HG03521 (cell line): ENCODE data around the gene COL6A6.

Source experiments
- ATAC-seq: cut with Tn5 transposase; IDR thresholded peaks from one replicate; pipeline ENCODE4 v1.9.1; 2021; ENCODE audit warnings: mild to moderate bottlenecking, moderate library complexity; ENCODE audit not compliant: unreplicated experiment

COL6A6 gene, protein sequence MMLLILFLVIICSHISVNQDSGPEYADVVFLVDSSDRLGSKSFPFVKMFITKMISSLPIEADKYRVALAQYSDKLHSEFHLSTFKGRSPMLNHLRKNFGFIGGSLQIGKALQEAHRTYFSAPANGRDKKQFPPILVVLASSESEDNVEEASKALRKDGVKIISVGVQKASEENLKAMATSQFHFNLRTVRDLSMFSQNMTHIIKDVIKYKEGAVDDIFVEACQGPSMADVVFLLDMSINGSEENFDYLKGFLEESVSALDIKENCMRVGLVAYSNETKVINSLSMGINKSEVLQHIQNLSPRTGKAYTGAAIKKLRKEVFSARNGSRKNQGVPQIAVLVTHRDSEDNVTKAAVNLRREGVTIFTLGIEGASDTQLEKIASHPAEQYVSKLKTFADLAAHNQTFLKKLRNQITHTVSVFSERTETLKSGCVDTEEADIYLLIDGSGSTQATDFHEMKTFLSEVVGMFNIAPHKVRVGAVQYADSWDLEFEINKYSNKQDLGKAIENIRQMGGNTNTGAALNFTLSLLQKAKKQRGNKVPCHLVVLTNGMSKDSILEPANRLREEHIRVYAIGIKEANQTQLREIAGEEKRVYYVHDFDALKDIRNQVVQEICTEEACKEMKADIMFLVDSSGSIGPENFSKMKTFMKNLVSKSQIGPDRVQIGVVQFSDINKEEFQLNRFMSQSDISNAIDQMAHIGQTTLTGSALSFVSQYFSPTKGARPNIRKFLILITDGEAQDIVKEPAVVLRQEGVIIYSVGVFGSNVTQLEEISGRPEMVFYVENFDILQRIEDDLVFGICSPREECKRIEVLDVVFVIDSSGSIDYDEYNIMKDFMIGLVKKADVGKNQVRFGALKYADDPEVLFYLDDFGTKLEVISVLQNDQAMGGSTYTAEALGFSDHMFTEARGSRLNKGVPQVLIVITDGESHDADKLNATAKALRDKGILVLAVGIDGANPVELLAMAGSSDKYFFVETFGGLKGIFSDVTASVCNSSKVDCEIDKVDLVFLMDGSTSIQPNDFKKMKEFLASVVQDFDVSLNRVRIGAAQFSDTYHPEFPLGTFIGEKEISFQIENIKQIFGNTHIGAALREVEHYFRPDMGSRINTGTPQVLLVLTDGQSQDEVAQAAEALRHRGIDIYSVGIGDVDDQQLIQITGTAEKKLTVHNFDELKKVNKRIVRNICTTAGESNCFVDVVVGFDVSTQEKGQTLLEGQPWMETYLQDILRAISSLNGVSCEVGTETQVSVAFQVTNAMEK (N-terminal part only)

DNA sequence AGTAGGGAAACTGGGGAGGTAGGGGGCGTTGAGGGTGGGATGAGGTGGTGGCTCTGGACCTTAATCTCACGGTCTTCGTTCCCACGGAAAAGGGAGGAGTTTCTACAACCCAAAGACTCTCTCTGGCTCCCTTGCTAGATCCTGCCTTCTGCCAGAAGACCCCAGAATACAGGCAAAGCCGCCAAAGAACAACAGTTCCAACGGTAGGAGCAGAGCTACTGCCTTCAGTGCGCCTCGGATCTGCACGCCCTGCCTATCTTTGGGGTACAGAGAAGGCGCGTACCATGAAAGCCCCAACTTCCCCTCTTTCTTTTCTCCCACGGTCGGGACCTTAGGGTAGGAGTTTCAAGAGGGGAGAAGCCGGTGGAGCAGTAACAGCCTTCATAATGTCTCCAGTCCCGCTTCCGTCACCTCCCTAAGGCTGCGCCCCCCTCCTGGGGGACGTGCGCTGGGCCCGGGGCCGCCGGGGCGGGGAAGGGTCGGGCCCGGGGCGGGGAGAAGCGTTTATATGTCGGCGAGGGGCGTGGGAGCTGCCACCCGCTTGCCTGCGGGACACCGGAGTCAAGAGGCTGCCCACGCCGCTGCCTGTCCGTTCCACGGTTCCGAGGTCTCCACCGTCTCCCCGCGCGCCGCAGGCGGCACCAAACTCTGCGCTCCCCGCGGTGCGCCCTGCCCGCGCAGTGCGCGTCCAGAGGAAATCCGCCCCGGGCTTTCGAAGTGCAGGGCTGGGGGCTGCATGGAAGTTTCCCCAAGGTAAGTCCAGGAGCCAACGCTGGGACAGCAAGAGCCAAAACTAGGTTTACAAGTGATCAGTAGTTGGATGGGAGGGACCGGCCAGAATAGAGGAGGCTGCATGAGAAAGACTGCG lies at the start of gene COL6A6:
Gene COL6A6, plus strand, starts transcription at position 533 of the 868 bp plus-strand sequence. CDS start 43,188 bp downstream, outside the sequence.
- ATAC-seq: no peak

DNA sequence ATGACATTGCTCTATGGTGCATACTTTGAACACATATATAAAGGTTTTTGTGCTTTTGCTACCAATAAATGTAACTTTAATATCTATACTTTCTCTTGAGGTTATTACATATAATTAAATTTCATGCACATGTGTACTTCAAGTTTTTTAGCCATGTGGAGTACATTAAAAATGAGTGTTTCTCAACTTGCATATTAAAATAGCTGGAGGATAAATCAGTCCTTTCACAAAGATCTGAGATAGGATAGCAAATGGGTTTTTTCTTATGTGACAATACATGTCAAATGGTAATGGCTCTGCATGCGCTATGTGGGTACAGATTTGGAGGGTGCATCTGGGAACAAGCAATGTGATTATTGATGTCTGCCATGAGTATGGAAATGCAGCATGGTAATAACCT lies 48.7 kb upstream of the COL6A6 start:
- no peak for ATAC-seq

DNA sequence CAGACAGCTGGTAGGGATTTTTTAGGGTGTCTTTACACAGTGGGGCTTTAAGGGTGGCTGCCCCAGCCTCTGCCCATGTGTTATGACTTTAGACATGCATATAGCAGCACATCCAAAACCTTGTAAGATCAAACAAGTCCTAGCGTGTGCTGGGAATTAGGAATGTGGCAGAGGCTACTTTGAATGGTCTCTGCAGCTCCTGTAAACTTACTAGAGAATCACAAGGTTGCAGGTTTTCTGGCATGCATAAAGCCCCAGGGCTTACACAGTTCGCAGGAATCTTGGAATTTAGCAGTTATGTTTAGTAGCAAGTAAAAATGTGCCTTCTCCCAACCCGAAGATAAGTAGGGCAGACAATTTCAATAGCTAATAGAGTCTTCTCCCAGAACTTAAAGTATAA lies 46.9 kb upstream of the COL6A6 start:
- ATAC-seq: no peak

DNA sequence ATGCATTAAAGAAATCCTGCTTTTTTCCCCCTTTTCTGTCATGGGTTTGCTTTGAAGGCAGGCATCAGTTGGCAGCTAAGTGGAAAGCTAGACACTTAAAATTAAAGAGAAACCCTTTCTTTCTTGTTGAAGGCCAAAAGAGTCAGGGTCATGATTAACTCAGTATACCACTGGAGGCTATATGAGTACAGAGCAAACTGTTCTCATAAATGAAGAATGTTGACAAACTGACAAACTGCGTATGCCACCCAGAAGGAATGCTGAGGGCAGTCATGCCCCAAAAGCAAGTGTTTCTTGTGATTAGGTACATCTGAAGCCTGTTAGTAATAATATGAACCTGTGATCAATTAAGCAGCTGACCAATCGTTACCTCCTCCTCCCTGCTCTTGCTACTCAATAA lies 43.6 kb upstream of the COL6A6 start:
- ATAC-seq: no peak

DNA sequence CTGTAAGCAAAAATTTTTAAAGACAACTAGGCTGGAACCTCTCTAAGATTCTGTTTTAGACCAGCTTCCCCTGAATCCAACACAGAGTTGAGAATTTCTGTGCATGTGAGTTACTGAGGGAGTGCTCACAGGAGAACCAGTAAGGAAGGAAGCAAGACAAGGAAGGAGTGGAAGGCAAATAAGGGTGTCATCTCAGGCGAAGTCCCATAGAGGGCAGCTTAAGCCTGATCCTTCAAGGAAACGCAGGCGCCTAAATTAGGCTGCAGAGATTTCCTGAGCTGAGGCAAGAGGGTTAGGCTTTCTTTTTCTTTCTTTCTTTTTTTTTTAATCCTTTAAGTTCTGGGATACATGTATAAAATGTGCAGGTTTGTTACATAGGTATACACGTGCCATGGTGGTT lies 36.2 kb upstream of the COL6A6 start:
- ATAC-seq: no peak

DNA sequence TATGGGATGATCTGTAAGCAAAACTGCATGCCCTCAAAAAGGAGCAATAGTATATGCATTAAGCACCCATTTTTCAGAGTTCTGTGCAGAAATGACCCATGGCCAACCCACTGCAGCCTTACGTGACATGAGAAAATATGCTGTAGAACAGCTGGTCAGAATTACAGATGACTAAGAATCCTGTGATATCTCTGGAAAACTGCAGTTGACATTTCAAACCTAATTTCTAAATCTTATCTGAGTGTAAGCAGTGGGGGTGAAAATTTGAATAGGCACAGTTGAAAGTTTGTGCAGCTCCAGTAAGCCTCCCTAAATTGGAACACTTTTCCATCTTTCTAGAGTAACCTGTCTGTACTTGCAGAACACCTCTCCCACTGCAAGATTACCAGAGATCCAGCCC lies 28.7 kb upstream of the COL6A6 start:
- no peak for ATAC-seq

DNA sequence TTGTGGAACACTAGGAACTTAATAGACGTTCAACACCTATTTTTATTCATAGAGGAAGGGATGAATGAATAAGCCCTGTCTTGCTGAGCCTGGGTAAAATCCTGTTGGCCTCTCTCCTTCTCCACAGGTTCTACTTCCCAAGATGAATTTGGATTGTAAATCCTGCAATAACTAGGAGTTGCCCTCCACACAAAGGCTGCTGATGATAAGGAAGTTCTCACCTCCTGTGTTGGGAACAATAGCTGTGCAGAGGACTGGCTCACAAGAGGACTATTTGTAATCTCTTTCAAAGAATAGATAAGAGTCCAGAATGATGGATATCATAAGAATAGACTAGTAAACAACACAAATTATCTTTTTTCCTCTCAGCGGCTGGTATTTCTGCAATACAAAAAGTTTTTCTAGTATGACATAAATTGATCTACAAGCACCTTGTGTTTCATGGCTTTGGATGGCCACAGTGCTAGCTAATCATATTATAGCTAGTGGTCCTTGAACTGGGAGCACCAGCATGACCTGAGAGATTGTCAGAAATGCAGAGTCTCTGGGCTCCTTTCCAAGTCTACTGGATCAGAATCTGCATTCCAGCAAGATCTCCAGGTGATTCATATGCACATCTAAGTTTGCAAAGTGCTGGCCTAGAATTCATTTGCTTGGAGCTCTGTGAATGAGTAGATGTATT lies 28.1 kb upstream of the COL6A6 start:
- no peak for ATAC-seq

DNA sequence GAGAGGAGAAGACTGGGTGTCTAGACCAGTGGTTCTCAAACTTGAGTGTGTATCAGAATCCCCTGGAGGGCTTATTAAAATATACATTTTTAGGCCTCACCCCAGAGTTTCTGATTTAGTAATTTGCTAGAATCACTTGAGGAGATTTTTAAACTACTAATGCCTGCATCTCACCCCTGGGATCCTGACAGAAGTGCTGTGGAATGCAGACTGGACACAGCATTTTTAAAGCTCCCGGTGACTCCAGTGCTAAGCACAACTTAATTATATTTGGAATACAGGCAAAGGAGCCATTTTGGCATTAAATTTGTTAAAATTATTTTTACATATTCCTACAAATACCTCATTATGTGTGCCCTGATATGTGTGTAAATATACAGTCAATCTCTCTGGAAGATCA lies 26.7 kb upstream of the COL6A6 start:
- ATAC-seq: no peak

DNA sequence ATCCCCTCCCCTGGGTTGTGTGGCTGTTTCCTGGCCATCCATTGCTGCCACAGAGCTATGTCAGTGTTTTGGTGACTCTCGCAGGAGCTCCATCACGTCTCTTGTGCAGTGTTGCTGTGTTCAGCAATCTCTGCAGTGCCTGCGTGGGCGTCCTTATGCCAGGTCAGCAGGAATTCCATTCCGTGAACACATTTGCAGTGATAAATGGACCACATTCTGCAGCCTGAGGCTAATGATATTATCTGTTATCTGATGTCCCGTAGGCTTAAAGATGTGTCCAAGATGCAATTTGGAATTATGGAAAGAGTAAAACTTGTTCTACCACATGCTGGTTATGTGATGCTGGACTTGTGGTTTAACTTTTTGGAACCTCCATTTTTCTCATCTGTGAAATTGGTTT lies 25.5 kb upstream of the COL6A6 start:
- no peak for ATAC-seq

DNA sequence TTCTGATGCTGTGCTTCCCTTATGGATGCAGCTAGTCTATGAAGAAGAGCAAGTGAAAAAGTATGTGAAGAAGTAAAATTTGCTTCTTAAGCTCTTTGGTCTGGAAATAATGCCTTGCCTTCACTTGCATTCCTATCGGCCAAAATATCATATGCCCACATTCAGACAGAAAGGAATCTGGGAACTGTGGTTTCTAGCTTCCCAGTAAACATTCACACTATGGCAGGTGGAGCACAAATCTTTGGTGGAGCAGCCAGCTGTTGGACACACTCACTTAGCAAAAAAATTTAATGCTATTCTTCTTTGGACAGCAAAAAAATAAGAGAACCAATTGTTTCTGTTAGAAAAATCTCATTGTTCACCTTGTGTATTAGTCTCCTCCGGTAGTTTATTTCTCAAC lies 12.3 kb upstream of the COL6A6 start:
- ATAC-seq: no peak

DNA sequence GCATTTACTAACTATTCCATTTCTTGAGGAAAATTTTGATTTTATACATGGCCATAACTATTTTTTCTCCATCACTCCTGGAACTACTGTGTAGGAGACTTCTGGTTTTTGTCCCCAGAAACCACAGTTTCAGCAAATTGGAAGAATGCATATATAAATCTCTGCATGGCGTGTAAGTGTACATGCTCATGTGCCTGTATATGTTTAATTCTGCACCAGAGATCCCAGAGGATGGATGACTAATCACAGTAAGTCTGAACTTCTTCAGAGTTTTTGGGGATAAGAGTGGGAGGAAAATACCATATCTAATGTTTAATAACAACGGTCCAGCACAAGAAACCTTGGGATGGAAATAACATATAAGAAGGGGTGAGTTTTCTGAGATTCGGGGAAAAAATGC lies 10.9 kb upstream of the COL6A6 start:
- no peak for ATAC-seq

DNA sequence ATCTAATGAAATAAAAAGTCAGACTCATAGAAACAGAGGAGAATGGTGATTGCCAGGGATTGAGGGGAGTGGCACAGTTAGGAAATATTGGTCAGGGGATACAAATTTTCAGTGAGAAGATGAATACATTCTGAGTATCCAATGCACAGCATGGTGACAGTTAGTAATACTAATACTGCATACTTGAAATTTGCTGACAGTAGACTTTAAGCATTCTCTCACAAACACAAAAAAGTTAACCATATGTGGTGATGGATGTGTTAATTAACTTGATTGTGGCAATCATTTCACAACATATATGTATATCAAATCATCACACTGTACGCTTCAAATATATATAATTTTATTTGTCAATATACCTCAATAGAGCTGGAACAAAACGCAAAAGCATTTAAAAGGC lies 9.2 kb upstream of the COL6A6 start:
- no peak for ATAC-seq

DNA sequence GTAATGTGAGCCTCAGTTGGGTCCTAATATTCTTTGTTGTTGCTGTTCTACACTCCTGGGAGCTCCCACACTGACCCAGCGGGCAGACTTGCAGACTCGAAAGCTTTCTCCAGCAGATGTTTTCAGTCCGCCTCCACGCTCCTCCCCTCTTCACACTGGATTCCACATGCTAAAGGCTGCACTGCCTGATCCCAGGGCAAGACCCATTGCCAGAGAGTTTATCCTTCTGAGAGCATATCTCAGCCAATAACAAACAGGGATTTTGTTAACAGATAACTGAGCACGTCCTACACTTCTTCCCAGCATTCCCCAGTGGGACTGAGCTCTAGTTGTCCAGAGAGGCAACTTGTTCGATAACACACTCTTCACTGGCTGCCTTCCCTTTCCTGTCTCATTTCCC lies 8.0 kb upstream of the COL6A6 start:
- ATAC-seq: no peak

DNA sequence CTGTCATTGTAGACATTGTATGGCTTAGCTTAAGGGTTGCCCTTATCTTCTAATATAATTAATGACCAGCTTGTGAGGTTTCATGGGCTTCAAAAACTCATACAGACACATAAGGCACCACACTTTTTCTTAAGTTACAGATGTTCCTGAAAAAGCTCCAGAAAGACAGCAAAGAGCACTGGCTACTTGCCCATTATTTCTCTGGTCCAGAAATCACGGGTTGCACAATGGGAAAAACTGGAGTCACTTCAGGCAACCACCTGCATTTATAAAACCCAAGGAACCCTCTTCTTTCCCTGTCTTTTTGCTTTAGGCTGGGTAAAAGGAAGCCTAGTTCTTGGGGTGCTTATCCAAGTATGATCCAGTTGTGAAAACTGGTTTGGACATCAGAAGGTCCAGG lies 2.3 kb upstream of the COL6A6 start:
- no peak for ATAC-seq

DNA sequence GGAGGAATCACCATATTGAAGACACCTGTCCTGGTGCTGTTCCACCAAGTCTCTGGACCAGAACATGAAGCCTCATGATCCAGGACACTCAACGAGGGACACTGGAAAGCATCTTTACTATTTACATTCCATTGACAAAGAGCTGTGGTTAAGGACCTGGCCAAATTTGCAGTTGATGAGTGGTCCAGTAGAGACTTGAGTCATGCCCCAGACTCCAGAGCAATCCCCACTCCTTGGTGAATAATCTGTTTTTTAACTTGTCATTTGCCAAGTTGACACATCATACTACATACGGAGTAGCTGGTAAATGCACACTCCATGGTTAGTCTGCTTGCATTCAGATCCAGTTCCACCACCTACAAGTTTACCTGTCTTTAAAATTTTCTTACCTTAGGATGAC lies 1.2 kb upstream of the COL6A6 start:
- ATAC-seq: no peak

DNA sequence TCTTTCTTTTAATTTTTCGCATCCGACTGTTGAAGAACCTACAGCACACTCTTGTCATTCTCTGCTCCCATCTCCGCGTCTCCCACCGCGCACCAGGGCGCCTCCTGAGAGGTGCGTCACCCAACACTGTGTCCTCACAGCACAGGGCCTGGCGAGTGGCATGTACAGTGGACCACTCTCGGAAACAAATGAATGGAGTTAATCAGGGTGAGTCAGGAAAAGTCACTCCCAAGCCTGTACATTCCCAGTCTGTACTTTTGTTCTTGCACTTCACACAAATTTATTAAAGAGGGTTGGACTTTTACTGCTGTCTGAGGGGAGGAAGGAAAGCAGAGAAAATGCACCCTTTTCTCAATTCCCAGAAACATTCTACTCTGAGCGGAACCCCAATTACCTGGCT lies 625 bp downstream of the COL6A6 start:
- ATAC-seq: no peak

DNA sequence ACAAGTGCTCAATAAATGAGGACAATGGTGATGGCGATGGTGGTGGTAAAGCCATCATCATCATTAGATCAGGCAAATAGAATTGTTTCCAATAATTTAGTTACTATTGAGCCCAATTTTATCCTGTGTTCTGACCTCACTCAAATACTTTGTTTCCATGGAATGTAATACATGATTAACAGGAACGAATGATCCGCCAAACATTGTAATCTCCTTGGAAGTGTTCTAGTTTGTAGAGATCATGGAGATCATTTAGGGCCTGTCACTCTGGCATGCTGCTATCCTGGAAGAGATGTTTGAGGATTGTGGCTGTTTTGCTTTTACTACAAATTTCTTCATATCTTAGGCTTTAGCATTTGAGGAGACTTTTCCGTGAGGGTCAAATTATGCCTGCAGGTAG lies 2.8 kb downstream of the COL6A6 start:
- no peak for ATAC-seq

DNA sequence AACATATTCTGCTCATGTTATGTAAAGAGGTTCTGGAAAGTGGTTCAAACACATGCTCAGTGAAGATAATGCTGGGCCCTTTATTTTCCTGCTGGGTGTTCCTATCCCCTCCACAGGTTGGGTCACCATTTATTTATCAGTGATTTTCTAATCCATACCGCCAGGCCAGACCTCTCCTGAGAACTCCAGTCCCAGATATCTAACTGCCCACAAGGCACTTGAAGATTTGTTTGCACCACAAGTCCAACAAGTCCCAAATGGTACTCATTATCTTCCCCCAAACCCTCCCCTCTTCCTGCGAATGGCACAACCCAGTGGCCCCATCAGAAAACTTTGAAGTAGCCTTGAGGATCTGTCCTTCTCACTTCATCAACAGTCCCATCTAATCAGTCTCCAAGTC lies 5.4 kb downstream of the COL6A6 start:
- ATAC-seq: no peak

DNA sequence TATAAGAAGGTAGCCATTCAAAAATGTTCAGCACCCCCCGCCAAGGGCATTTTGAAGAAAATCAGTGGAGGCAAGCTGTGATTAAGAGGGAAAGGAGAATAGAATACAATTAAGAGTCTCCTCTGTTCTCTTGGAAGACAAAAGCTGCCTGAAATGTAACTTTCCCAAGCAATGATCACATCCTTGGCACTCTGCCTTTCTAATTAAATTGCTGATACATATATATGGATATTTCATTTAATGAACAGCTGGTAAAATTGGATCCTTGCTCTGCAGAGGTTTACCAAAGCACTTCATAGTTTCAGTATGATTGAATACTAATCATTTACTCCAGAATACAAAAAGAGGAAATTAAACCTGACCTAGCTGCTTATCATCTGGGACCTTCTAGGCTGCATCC lies 10.4 kb downstream of the COL6A6 start:
- no peak for ATAC-seq

DNA sequence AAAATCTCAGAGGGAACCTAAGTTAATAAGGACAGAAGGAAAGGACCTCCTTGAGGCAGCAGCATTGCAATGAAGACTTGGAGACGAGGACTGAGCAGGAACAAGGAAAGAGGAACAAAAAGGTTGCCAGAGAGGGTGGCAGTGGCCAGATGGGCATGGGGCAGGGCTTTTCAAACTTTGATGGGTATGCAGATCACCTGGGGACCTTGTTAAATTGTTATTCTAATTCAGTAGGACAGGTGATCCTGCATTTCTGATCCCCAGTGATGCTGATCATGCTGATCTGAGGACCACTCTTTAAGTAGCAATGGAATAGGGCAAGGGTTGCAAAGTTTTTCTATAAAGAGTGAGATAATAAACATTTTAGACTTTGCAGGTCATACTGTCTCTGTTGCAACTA lies 11.1 kb downstream of the COL6A6 start:
- no peak for ATAC-seq
